Muscle of leg (tissue), 11 donors: ENCODE measurements around the gene EFTUD2. TPM values are rescaled to one million over a fixed set of nuclear protein-coding genes. Genes with fewer than 3 reads are reported as not detected.
"Not testable (repeated sequence)": the region's sequence is repeated elsewhere in the genome, so short reads cannot be mapped to it uniquely, and the experiment has no call there.

Experiments
- DNase-seq: peaks from one replicate; pipeline ENCODE4 v3.0.0; 2013
- H3K27ac ChIP-seq: one replicate; pipeline ENCODE4 v1.5.1; 2013; ENCODE audit warnings: mild to moderate bottlenecking, low read length, control low read depth
- H3K27me3 ChIP-seq: one replicate; pipeline ENCODE4 v1.6.1; 2013; ENCODE audit warnings: low read length; ENCODE audit not compliant: control insufficient read depth, insufficient read depth
- H3K36me3 ChIP-seq: one replicate; pipeline ENCODE4 v1.6.1; 2013; ENCODE audit warnings: low read length; ENCODE audit not compliant: control insufficient read depth, insufficient read depth
- H3K4me1 ChIP-seq: one replicate; pipeline ENCODE4 v1.6.1; 2013; ENCODE audit warnings: low read length; ENCODE audit not compliant: control insufficient read depth, insufficient read depth
- H3K4me3 ChIP-seq: one replicate; pipeline ENCODE4 v1.5.1; 2013; ENCODE audit warnings: low read length, control low read depth
- H3K9me3 ChIP-seq: replicated peaks from 2 replicates; pipeline ENCODE4 v1.6.1; 2013; ENCODE audit warnings: low read depth, low read length; ENCODE audit not compliant: control insufficient read depth
- WGBS: methylation state at CpG from one replicate; pipeline ENCODE4 v1.1.5; 2013; ENCODE audit warnings: missing lambda C conversion rate; ENCODE audit not compliant: insufficient coverage; 5-methylcytosine and 5-hydroxymethylcytosine counted together
- polyA plus RNA-seq, 8 donors: library from polyadenylated mRNA; unstranded; fragments of 120-200 nt; gene quantifications; one replicate each; pipeline versions ENCODE4 v1.2.1 to v1.2.3, GENCODE V29; 2013; ENCODE audit warnings: inconsistent platforms in 1 of 8, low replicate concordance in 1 of 8; ENCODE audit not compliant: insufficient read length in 8 of 8, insufficient read depth in 1 of 8
- total RNA-seq: library from RNA; stranded (reverse); fragments of 120-200 nt; gene quantifications from one replicate; pipeline ENCODE4 v1.2.4, GENCODE V29; 2013

Gene EFTUD2
- total and polyA plus RNA-seq, 9 donors = 53.4 to 76.4 (median 66.9) TPM

GRCh38 chr17:44832805-44833204 is 66.4 kb downstream of the EFTUD2 start:
- Histone ChIP-seq H3K27me3 (peaks cover 2% of the 10 kb centered on the region), H3K9me3 (no peaks in the 10 kb centered on the region), H3K36me3 (no peaks in the 10 kb centered on the region), H3K4me3 (no peak overlapping the region), H3K27ac (no peak overlapping the region), H3K4me1 (peaks cover 6% of the 10 kb centered on the region)
- no CpG with 5 or more reads among the region's 5 CpGs for WGBS
- DNase-seq = no peak

GRCh38 chr17:44831371-44831770 is 67.9 kb downstream of the EFTUD2 start:
- no peak overlapping the region for H3K27ac ChIP-seq
- WGBS = 84% methylated on average over 9 of the region's 12 CpGs

GRCh38 chr17:44830359-44831288 is 68.6 kb downstream of the EFTUD2 start:
- Histone ChIP-seq H3K4me3 (peak overlapping the region; percentile 81), H3K4me1 (peaks cover 6% of the 10 kb centered on the region), H3K27me3 (peaks cover 2% of the 10 kb centered on the region), H3K27ac (peak overlapping the region; percentile 85), H3K9me3 (no peaks in the 10 kb centered on the region), H3K36me3 (no peaks in the 10 kb centered on the region)
- peak; percentile 57 for DNase-seq
- under 1% methylated on average over 55 of the region's 58 CpGs for WGBS

More at GRCh38 chr17:44831371-44831770, 67.9 kb downstream of the EFTUD2 start:
- no peaks in the 10 kb centered on the region for H3K9me3 ChIP-seq
- H3K36me3 ChIP-seq = no peaks in the 10 kb centered on the region
- no peak for DNase-seq
- peaks cover 6% of the 10 kb centered on the region for H3K4me1 ChIP-seq
- peaks cover 2% of the 10 kb centered on the region for H3K27me3 ChIP-seq
- no peak overlapping the region for H3K4me3 ChIP-seq

GRCh38 chr17:44829523-44830358 is 69.5 kb downstream of the EFTUD2 start, which contains the start of gene GJC1:
GJC1 (minus strand) TSS chr17:44830287; CDS start chr17:44805817, 24,470 bp downstream.
- Histone ChIP-seq H3K36me3 (no peaks in the 10 kb centered on the region), H3K4me1 (peaks cover 6% of the 10 kb centered on the region), H3K27ac (peak within 1 kb of the TSS; percentile 85), H3K9me3 (no peaks in the 10 kb centered on the region), H3K27me3 (peaks cover 2% of the 10 kb centered on the region), H3K4me3 (peak within 1 kb of the TSS; percentile 81)
- under 1% methylated on average over 116 of the region's 123 CpGs for WGBS
- DNase-seq = peak; percentile 63

- Histone ChIP-seq H3K4me3 (peak overlapping the region; percentile 81), H3K27me3 (peaks cover 2% of the 10 kb centered on the region), H3K36me3 (no peaks in the 10 kb centered on the region), H3K27ac (peak overlapping the region; percentile 82), H3K4me1 (peaks cover 6% of the 10 kb centered on the region), H3K9me3 (no peaks in the 10 kb centered on the region)
- WGBS = 0% methylated on average over 8 of the region's 21 CpGs
- peak; percentile 44 for DNase-seq
These were observed 70.2 kb downstream of the EFTUD2 start for GRCh38 chr17:44828919-44829522.

GRCh38 chr17:44827863-44828262 is 71.4 kb downstream of the EFTUD2 start:
- no CpG with 5 or more reads among the region's 1 CpG for WGBS
- H3K27me3 ChIP-seq = peaks cover 2% of the 10 kb centered on the region
- H3K9me3 ChIP-seq = no peaks in the 10 kb centered on the region
- H3K4me1 ChIP-seq = peaks cover 6% of the 10 kb centered on the region
- DNase-seq = no peak
- no peak overlapping the region for H3K4me3 ChIP-seq
- no peaks in the 10 kb centered on the region for H3K36me3 ChIP-seq
- no peak overlapping the region for H3K27ac ChIP-seq

- H3K27me3 ChIP-seq = peaks cover 2% of the 10 kb centered on the region
- no peak overlapping the region for H3K4me3 ChIP-seq
- DNase-seq = no peak
- H3K36me3 ChIP-seq = no peaks in the 10 kb centered on the region
- WGBS = 94% methylated on average over 7 of the region's 15 CpGs
- H3K4me1 ChIP-seq = peaks cover 6% of the 10 kb centered on the region
- H3K9me3 ChIP-seq = no peaks in the 10 kb centered on the region
- H3K27ac ChIP-seq = no peak overlapping the region
These were observed 73.0 kb downstream of the EFTUD2 start for GRCh38 chr17:44826123-44826790.

- not testable (repeated sequence) for H3K27ac ChIP-seq, H3K4me1 ChIP-seq, H3K27me3 ChIP-seq, DNase-seq, H3K4me3 ChIP-seq, H3K36me3 ChIP-seq, H3K9me3 ChIP-seq
- WGBS = 97% methylated on average over 8 of the region's 9 CpGs
These were observed 74.0 kb downstream of the EFTUD2 start for GRCh38 chr17:44825236-44825635.

GRCh38 chr17:44820631-44821212 is 78.5 kb downstream of the EFTUD2 start:
- no peaks in the 10 kb centered on the region for H3K27me3 ChIP-seq
- H3K4me3 ChIP-seq = no peak overlapping the region
- H3K36me3 ChIP-seq = no peaks in the 10 kb centered on the region
- 47% methylated on average over 3 of the region's 7 CpGs for WGBS
- DNase-seq = peak; percentile 22
- no peak overlapping the region for H3K27ac ChIP-seq
- no peaks in the 10 kb centered on the region for H3K9me3 ChIP-seq
- H3K4me1 ChIP-seq = no peaks in the 10 kb centered on the region
